GM21360 (cell line): ENCODE results near the gene KDM6A.
"Not testable (repeated sequence)": the region's sequence is repeated elsewhere in the genome, so short reads cannot be mapped to it uniquely, and the experiment has no call there.

Experiments
- ATAC-seq: cut with Tn5 transposase; IDR thresholded peaks from one replicate; pipeline ENCODE4 v1.9.1; 2021; ENCODE audit warnings: mild to moderate bottlenecking, moderate library complexity; ENCODE audit not compliant: unreplicated experiment

Gene KDM6A

DNA sequence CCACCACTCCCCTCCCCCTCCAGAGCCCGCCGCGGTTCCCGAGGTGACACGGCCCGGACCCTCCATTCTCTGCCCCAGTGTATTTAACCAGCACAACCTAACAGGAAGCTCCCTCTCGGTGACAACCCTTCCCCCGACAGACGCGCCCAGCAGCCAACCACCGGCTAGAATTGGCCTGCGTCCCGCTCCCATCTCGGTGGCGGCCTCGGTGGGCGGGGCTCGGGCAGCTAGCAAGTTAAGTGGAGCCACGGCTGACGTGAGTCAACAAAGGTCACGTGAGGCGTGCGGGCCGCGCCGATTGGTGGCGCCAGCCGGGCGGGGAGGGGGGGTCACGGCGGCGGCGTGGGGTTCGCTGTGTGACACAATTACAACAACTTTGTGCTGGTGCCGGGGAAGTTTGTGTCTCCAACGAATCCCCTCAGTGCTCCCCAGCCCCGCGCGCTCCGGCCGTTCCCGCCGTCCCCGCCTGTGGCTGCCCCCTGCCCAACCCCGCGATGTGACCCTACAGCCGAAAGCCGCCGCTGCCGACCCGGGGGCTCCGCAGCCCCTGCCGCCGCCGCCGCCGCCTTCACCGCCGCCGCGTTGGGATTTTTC, at the start of gene KDM6A:
TSS of gene KDM6A (plus strand) at position 368 of the 594 bp plus-strand sequence. CDS start 364 bp downstream, outside the sequence.
- peak; percentile 85 for ATAC-seq

DNA sequence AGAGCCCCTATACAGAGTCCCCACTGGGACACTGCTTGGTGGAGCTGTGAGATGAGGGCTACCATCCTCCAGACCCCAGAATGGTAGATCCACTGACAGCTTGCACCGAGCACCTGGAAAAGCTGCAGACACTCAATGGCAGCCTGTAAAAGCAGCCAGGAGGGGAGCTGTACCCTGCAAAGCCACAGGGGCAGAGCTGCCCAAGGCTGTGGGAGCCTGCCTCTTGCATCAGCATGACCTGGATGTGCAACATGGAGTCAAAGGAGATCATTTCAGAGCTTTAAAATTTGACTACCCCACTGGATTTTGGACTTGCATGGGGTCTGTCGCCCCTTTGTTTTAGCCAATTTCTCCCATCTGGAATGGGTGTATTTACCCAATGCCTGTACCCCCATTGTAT, 49.8 kb upstream of the KDM6A start:
- ATAC-seq, result not testable (repeated sequence)

DNA sequence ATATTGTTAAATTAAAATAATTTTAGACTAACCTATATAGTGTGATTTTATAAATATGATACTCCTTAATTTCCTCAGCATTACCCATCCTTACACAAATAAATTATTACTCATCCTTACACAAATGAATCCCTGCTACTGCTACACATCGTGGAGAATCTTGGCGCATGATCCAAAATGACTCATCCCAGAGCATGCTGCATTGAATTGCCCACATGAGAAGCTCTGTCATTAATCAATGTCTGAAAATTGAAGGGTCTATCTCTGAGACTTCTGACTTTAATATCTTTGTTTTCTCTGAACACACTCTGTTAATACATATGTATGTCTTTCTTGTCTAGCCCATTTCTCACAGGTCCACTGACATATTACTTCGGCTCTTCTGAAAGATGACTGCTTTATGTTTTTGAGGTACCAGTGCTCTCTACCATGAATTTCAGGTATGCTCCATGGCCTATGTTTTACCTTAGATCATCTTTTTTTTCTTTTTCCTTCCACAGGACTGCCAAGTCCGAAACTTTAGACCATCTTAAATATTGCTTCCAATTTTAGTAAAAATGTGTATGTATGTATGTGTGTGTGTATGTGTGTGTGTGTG, 44.9 kb upstream of the KDM6A start:
- no peak for ATAC-seq

GRCh38 chrX:44829832-44830231, 43.2 kb upstream of the KDM6A start:
- no peak for ATAC-seq

- no peak for ATAC-seq
Observed at GRCh38 chrX:44842550-44843317, 30.3 kb upstream of the KDM6A start.

GRCh38 chrX:44843318-44843702, 29.7 kb upstream of the KDM6A start:
- ATAC-seq, result no peak

DNA sequence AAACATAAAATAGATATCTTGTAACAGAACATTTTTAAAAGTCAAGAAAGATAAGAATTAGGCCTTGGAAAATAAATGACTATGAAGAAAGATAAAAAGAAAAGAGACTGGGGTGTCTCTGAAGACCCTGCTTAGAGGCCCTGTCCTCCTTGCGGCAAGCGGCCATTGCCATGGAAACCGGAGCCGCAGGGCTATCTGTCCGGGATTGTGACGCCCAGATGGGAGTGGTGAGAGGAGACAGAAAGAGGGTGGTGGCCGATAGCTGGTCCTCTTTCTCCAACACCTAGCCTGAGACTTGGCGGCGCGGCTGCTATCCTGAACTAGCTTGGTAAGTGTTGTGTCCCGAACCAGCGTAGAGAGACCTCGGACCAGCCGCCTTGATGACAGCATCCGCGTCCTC, 29.2 kb upstream of the KDM6A start, which contains the start of gene DUSP21:
TSS of gene DUSP21 (plus strand) at position 269 of the 400 bp plus-strand sequence. CDS start at position 381, 112 bp downstream.
- no peak for ATAC-seq

DNA sequence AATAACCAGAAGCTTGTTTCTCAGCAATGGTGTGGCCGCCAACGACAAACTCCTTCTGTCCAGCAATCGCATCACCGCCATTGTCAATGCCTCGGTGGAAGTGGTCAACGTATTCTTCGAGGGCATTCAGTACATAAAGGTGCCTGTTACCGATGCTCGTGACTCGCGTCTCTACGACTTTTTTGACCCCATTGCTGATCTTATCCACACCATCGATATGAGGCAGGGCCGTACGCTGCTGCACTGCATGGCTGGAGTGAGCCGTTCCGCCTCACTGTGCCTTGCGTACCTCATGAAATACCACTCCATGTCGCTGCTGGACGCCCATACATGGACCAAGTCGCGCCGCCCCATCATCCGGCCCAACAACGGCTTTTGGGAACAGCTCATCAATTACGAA, 28.8 kb upstream of the KDM6A start:
- ATAC-seq, result no peak

- ATAC-seq, result not testable (repeated sequence)
Observed at GRCh38 chrX:44850891-44851290, 22.1 kb upstream of the KDM6A start.

GRCh38 chrX:44871114-44871645, 1.8 kb upstream of the KDM6A start:
- ATAC-seq, result no peak

DNA sequence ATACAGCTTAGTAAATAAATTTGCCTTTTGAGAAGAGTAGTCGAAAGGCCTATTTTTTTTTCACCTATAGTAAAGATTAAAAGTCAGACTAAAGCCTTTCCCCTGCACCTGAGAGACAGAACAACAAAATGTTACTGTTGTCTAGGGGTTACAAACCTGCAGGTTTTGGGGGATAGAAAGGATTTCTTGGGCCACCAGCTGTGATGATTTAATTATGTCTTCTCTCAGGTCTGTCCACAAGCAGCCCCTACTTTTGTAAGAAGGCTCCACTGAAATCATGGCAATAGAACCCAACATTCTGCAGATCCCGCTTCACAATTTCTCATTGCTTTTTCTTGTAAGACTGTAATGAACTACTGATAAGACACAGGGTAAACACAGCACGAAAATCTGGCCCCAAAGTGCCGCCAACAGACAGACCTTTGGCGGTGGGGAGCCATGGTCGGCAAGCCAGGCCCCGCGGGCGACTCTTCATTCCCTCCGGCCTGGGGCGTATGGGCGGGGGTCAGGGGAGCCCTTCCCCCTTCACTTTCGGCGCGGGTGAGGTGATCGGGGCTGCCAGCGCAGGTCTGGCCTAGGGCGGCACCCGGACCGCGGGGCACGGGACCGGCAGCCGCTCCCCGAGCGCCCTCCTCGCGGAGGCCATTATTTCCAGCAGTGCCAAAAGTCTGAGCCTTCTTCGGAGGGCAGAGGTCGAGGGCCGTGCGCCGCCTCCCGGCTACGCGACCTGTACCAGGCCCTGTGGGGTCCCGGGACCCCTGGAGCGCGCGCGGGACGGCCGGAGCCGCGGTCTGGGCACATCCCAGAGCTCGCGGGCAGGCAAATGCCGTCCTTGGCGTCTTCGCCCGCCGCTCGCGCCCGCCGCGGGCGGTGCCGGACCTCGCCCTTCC, 812 bp upstream of the KDM6A start:
- ATAC-seq, result peak; percentile 32

- ATAC-seq, result peak; percentile 12
Observed at GRCh38 chrX:44873415-44874276, 658 bp downstream of the KDM6A start.

- no peak for ATAC-seq
Observed at GRCh38 chrX:44874420-44875184, 1.6 kb downstream of the KDM6A start.

DNA sequence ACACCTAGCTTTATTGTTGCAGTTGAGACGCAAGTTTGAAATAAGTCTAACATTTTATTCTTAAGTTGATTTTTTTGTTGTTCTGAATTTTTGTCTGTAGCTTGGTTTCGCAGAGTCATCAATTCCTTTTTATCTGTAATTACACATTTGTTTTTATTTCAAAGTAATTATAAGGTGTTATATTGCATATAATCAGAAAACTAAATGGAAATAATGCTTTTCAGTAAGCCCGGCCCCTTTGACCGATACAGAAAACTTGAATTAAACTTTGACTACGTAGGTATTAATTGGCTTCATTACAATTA, 2.1 kb downstream of the KDM6A start:
- ATAC-seq, result no peak

GRCh38 chrX:44876086-44876485, 3.1 kb downstream of the KDM6A start:
- no peak for ATAC-seq

DNA sequence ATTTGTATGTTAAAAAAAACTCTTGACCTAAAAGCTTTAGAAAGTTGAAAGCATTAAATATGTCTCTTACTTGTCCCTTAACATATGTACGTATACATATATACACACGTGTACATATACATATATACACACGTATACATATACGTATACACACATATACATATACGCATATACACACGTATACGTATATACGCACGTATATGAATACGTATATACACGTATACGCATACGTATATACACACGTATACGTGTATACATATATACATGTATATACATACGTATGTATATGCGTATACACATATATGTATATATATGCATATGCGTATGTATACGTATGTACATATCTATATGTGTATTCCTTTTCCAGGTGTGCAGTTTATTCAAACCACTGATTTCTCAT, 3.8 kb downstream of the KDM6A start:
- ATAC-seq, result no peak

- ATAC-seq, result no peak
Observed at GRCh38 chrX:44878780-44879179, 5.8 kb downstream of the KDM6A start.

DNA sequence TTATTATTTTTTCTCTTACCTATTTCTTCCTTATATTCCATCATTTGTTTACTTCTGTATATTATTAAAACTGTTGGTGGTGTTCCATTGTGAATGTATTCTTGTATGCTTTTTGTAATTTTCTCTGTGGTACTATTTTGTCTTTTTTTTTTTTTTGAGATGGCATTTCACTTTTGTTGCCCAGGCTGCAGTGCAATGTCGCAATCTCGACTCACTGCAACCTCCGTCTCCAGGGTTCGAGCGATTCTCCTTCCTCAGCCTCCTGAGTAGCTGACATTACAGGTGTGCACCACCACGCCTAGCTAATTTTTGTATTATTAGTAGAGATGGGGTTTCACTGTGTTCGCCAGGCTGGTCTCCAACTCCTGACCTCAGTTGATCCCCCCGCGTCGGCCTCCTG, 8.6 kb downstream of the KDM6A start:
- no peak for ATAC-seq

- ATAC-seq, result no peak
Observed at GRCh38 chrX:44882635-44883034, 9.6 kb downstream of the KDM6A start.
